Lower leg skin (tissue), 4 donors: ENCODE data around the gene SLC19A3. TPM values are rescaled to one million over a fixed set of nuclear protein-coding genes. Genes with fewer than 3 reads are reported as not detected.

Source experiments
- DNase-seq, 2 donors: peaks; one replicate each; pipeline ENCODE4 v3.0.0-alpha.2; 2019; ENCODE audit warnings: low spot score in 2 of 2
- H3K4me3 ChIP-seq: fragments of 200-600 bp; sonication (generic); 2 replicates; pipeline ENCODE4 v1.5.1; 2017; ENCODE audit warnings: mild to moderate bottlenecking, low read depth; ENCODE audit not compliant: poor library complexity, severe bottlenecking
- POLR2A ChIP-seq, 2 donors: fragments of 450-650 bp; IDR thresholded peaks; one replicate each; pipeline ENCODE4 v1.6.1; 2016 to 2017; ENCODE audit warnings: antibody characterized with exemption in 2 of 2, mild to moderate bottlenecking in 1 of 2, moderate library complexity in 1 of 2
- WGBS, 2 donors: methylation state at CpG; one replicate each; pipeline ENCODE4 v1.1.5; 2018; 5-methylcytosine and 5-hydroxymethylcytosine counted together
- intact Hi-C: fragments of 100-400 bp; cut with DNase I; formaldehyde crosslinking; loops from one replicate; pipeline ENCODE4 v1.15.0; 2023; ENCODE audit warnings: low total_unique reads
- total RNA-seq, 4 donors: library from RNA; depleted of rRNA; stranded (reverse); fragments of >200 nt; gene quantifications; one replicate each; pipeline ENCODE4 v1.1.0, GENCODE V29; 2016
- TF ChIP-seq, protein P1 (sequence below), 3 donors: fragments of 450-650 bp; IDR thresholded peaks; one replicate each; pipeline ENCODE4 v1.5.1; 2016; ENCODE audit warnings: antibody characterized with exemption in 3 of 3, mild to moderate bottlenecking in 3 of 3, moderate library complexity in 2 of 3

SLC19A3 gene
- total RNA-seq, 4 donors from 2014 or later, result 0.47 to 5.6 (median 2.9) TPM

DNA sequence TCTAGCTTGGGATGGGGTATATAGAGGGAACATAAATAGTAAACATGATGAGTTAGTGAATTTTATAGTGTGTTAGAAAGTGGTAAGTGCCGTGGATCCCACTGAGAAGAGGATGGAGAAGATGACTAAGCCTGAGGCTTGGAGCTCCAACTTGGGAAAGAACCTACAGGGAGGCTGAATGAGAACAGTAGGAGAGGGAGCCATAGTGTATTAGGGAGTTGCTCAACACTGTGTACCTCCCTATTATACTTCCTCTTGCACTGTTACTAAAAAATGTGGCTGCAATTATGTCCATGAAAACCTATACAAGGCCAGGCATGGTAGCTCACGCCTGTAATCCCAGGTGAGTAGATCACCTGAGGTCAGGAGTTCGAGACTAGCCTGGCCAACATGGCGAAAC lies 2.9 kb upstream of the SLC19A3 start:
- intact Hi-C loops, result no loop called here
- WGBS, 2 donors, result 87 to 90% methylated on average over 4 of the region's 4 CpGs
- TF ChIP-seq, protein P1, sequence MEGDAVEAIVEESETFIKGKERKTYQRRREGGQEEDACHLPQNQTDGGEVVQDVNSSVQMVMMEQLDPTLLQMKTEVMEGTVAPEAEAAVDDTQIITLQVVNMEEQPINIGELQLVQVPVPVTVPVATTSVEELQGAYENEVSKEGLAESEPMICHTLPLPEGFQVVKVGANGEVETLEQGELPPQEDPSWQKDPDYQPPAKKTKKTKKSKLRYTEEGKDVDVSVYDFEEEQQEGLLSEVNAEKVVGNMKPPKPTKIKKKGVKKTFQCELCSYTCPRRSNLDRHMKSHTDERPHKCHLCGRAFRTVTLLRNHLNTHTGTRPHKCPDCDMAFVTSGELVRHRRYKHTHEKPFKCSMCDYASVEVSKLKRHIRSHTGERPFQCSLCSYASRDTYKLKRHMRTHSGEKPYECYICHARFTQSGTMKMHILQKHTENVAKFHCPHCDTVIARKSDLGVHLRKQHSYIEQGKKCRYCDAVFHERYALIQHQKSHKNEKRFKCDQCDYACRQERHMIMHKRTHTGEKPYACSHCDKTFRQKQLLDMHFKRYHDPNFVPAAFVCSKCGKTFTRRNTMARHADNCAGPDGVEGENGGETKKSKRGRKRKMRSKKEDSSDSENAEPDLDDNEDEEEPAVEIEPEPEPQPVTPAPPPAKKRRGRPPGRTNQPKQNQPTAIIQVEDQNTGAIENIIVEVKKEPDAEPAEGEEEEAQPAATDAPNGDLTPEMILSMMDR (IDR thresholded peaks at IDR 0.05), result no peak
- no peak for TF ChIP-seq POLR2A (IDR thresholded peaks at IDR 0.05)

DNA sequence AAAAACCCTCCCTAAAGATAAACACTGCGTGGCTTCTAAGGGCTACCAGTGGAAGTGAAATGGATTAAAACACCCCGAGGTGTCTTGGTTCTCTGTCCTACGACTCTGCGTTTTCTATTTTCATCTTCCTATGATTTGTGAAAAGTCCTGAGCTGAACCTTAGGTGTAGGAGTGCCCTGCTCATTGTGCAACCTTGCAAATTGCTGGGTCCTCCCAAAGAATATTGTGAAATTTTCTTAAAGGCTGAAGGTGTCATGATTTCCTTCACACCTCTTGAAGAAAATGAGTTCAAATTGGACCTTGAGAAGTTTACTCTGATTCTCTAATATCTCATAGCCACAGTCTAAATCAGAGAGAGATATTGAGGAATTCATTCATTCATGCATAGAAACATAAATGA lies 1.8 kb upstream of the SLC19A3 start:
- intact Hi-C loops, result no loop called here
- 88 to 95% methylated on average over 4 of the region's 4 CpGs for WGBS, 2 donors
- no peak for TF ChIP-seq POLR2A (IDR thresholded peaks at IDR 0.05)
- TF ChIP-seq, protein P1 (IDR thresholded peaks at IDR 0.05), result no peak
- DNase-seq, result no peak
- H3K4me3 ChIP-seq, result no peak overlapping the region

More for the DNA sequence above, 2.9 kb upstream of the SLC19A3 start:
- DNase-seq, result peak in 1 of 2 donors; percentile 17
- no peak overlapping the region for H3K4me3 ChIP-seq

DNA sequence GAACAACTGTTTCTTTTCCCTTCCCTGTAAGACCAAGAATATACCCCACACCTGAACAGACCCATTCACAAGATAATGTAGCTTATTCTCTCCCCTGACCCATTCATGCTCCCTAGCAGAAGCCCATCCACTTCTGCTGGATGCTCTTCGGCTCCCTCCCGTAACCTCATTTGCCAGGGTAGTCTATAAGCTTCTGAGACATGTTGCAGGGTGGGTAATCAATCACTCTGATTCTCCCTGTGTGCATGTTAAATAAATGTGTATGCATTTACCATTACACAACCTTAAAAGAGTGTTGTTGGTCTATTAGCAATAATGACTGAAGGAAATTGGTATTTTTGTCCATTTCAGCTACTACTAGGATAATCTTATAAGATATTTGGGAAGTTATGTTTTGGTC lies 1.3 kb downstream of the SLC19A3 start:
- TF ChIP-seq POLR2A (IDR thresholded peaks at IDR 0.05), result no peak
- TF ChIP-seq, protein P1 (IDR thresholded peaks at IDR 0.05), result no peak

DNA sequence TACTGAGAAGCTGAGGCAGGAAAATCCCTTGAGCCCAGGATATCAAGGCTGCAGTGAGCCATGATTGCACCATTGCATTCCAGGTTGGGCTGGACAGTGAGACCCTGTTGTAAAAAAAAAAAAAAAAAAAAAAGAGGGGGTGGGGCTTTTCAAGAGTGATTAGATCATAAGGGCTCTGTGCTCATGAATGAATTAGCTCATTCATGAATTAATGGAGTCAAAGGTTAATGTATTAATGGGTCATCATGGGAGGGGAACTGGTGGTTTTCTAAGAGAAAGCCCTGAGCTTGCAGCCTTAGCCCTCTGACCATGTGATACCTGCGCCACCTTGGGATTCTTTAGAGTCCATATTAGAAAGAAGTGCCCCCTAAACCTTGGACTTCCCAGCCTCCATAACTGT lies 4.5 kb downstream of the SLC19A3 start:
- 92 to 100% methylated on average over 1 of the region's 1 CpG for WGBS, 2 donors
- TF ChIP-seq, protein P1 (IDR thresholded peaks at IDR 0.05), result no peak
- no peak for TF ChIP-seq POLR2A (IDR thresholded peaks at IDR 0.05)
- intact Hi-C loops, result no loop called here
- H3K4me3 ChIP-seq, result no peak overlapping the region
- no peak for DNase-seq

More for the DNA sequence above, 1.3 kb downstream of the SLC19A3 start:
- intact Hi-C loops, result no loop called here
- WGBS, 2 donors, result 86 to 93% methylated on average over 2 of the region's 2 CpGs
- no peak for DNase-seq
- no peak overlapping the region for H3K4me3 ChIP-seq

DNA sequence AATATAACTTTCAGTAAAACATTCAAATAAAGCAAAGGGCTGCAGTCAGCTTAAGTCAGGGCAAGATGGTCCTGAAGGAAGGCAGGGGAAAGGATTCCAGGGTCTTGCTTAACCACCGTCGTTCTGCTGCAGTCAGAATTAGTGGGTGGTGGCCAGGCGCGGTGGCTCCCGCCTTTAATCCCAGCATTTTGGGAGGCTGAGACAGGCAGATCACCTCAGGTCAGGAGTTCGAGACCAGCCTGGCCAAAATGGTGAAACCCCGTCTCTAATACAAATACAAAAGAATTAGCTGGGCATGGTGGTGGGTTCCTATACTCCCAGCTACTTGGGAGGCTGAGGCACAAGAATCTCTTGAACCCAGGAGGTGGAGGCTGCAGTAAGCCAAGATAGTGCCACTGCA lies 6.8 kb downstream of the SLC19A3 start:
- WGBS, 2 donors, result 87 to 89% methylated on average over 7 of the region's 7 CpGs
- TF ChIP-seq, protein P1 (IDR thresholded peaks at IDR 0.05), result no peak
- no peak for TF ChIP-seq POLR2A (IDR thresholded peaks at IDR 0.05)
- no peak for DNase-seq
- no peak overlapping the region for H3K4me3 ChIP-seq
- intact Hi-C loops, result no loop called here

DNA sequence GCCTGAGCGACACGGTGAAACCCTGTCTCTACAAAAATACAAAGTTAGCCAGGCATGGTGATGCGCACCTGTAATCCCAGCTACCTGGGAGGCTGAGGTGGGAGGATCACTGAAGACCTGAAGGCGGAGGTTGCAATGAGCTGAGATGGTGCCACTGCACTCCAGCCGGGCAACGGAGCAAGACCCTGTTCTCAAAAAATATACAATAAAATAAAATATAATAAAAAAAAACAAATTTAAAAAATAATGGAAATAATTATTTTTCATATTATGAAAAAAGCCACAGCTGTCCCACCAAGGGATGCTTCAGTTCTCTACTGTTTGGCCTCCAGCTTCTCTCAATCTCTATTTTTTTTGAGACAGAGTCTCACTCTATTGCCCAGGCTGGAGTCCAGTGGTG lies 10.4 kb downstream of the SLC19A3 start:
- no peak for DNase-seq
- no peak for TF ChIP-seq POLR2A (IDR thresholded peaks at IDR 0.05)
- TF ChIP-seq, protein P1 (IDR thresholded peaks at IDR 0.05), result no peak
- intact Hi-C loops, result no loop called here
- 79 to 81% methylated on average over 6 of the region's 6 CpGs for WGBS, 2 donors
- no peak overlapping the region for H3K4me3 ChIP-seq
